Activated T-helper 9 cell treated with anti-CD3 and anti-CD28 coated beads, Interleukin-2, amount 50 U/mL, for 16 hours (primary cell): ENCODE data around the gene TLE1.
"Not testable (repeated sequence)": the region's sequence is repeated elsewhere in the genome, so short reads cannot be mapped to it uniquely, and the experiment has no call there.

Experiments used
- DNase-seq: peaks from one replicate; pipeline ENCODE4 v3.0.0-alpha.2; 2020; ENCODE audit warnings: low read depth

TLE1 gene

GRCh38 chr9:81599837-81600236 lies 89.5 kb downstream of the TLE1 start:
- DNase-seq: no peak

- DNase-seq: no peak
Observed at GRCh38 chr9:81598811-81599210, 90.5 kb downstream of the TLE1 start.

- no peak for DNase-seq
Observed at GRCh38 chr9:81598123-81598497, 91.2 kb downstream of the TLE1 start.

GRCh38 chr9:81597419-81598122 lies 91.8 kb downstream of the TLE1 start:
- DNase-seq: no peak

- DNase-seq: no peak
Observed at GRCh38 chr9:81596679-81597418, 92.5 kb downstream of the TLE1 start.

GRCh38 chr9:81595887-81596543 lies 93.3 kb downstream of the TLE1 start:
- DNase-seq: no peak

- DNase-seq: not testable (repeated sequence)
Observed at GRCh38 chr9:81595293-81595692, 94.1 kb downstream of the TLE1 start.

GRCh38 chr9:81594415-81594814 lies 94.9 kb downstream of the TLE1 start:
- DNase-seq: no peak

GRCh38 chr9:81592887-81593266 lies 96.5 kb downstream of the TLE1 start:
- no peak for DNase-seq

GRCh38 chr9:81591791-81592190 lies 97.6 kb downstream of the TLE1 start:
- no peak for DNase-seq

- DNase-seq: no peak
Observed at GRCh38 chr9:81590688-81591087, 98.7 kb downstream of the TLE1 start.

GRCh38 chr9:81589819-81590218 lies 99.5 kb downstream of the TLE1 start:
- DNase-seq: no peak

- no peak for DNase-seq
Observed at GRCh38 chr9:81589392-81589791, 100.0 kb downstream of the TLE1 start.

- DNase-seq: no peak
Observed at GRCh38 chr9:81588148-81588871, 101.0 kb downstream of the TLE1 start.

GRCh38 chr9:81586786-81587185 lies 102.6 kb downstream of the TLE1 start:
- DNase-seq: no peak

GRCh38 chr9:81585191-81585763 lies 104.1 kb downstream of the TLE1 start:
- DNase-seq: no peak

- no peak for DNase-seq
Observed at GRCh38 chr9:81584099-81584498, 105.2 kb downstream of the TLE1 start.

- no peak for DNase-seq
Observed at GRCh38 chr9:81581986-81582385, 107.4 kb downstream of the TLE1 start.

GRCh38 chr9:81579381-81579780 lies 110.0 kb downstream of the TLE1 start:
- DNase-seq: no peak

- DNase-seq: no peak
Observed at GRCh38 chr9:81578606-81579005, 110.7 kb downstream of the TLE1 start.

GRCh38 chr9:81575956-81576355 lies 113.4 kb downstream of the TLE1 start:
- DNase-seq: no peak

GRCh38 chr9:81574405-81574804 lies 114.9 kb downstream of the TLE1 start:
- no peak for DNase-seq
